Type B pancreatic cell (in vitro differentiated cells): ENCODE results near the gene IQSEC1. TPM values are rescaled to one million over a fixed set of nuclear protein-coding genes. Genes with fewer than 3 reads are reported as not detected.

Experiments
- DNase-seq: peaks from one replicate; pipeline ENCODE4 v3.0.0; 2021; ENCODE audit warnings: mixed read lengths; ENCODE audit not compliant: unreplicated experiment; ENCODE audit errors: extremely low spot score
- H3K27ac Mint-ChIP-seq: 2 replicates; pipeline ENCODE4 v1.8.0; 2021; ENCODE audit warnings: mild to moderate bottlenecking, mixed read lengths
- H3K27me3 Mint-ChIP-seq: 2 replicates; pipeline ENCODE4 v1.8.0; 2021; ENCODE audit warnings: mixed read lengths
- H3K36me3 Mint-ChIP-seq: 2 replicates; pipeline ENCODE4 v1.8.0; 2021; ENCODE audit warnings: mixed read lengths
- H3K4me1 Mint-ChIP-seq: one replicate; pipeline ENCODE4 v1.8.0; 2021; ENCODE audit warnings: mixed read lengths; ENCODE audit not compliant: unreplicated experiment
- H3K4me3 Mint-ChIP-seq: 2 replicates; pipeline ENCODE4 v1.8.0; 2021; ENCODE audit warnings: mild to moderate bottlenecking, mixed read lengths
- H3K9me3 Mint-ChIP-seq: 2 replicates; pipeline ENCODE4 v1.8.0; 2021; ENCODE audit warnings: mixed read lengths
- CTCF ChIP-seq: fragments of 200-600 bp; sonication (generic); conservative IDR thresholded peaks from 2 replicates; pipeline ENCODE4 v1.5.0; 2021; ENCODE audit warnings: antibody characterized with exemption, mild to moderate bottlenecking
- total RNA-seq: library from RNA; stranded (reverse); gene quantifications from 2 replicates; pipeline ENCODE4 v1.2.1, GENCODE V29; 2021; ENCODE audit warnings: low replicate concordance

IQSEC1 gene
- total RNA-seq, 1 donor from 2014 or later: 33.1 TPM

- H3K27ac Mint-ChIP-seq: no peak overlapping the region
- H3K9me3 Mint-ChIP-seq: no peaks in the 10 kb centered on the region
- peaks cover 64% of the 10 kb centered on the region for H3K27me3 Mint-ChIP-seq
- no peak overlapping the region for H3K4me3 Mint-ChIP-seq
- no peaks in the 10 kb centered on the region for H3K36me3 Mint-ChIP-seq
- H3K4me1 Mint-ChIP-seq: peaks cover 6% of the 10 kb centered on the region
- DNase-seq: no peak
- no peak for TF ChIP-seq CTCF
Observed at GRCh38 chr3:13077431-13078162, 4.4 kb upstream of the IQSEC1 start.

GRCh38 chr3:13075986-13076654 lies 2.9 kb upstream of the IQSEC1 start:
- Mint-ChIP-seq H3K27ac (no peak overlapping the region), H3K9me3 (no peaks in the 10 kb centered on the region), H3K27me3 (peaks cover 71% of the 10 kb centered on the region), H3K4me3 (no peak overlapping the region), H3K36me3 (no peaks in the 10 kb centered on the region), H3K4me1 (peaks cover 6% of the 10 kb centered on the region)
- no peak for TF ChIP-seq CTCF
- no peak for DNase-seq

GRCh38 chr3:13075318-13075717 lies 2.1 kb upstream of the IQSEC1 start:
- H3K4me1 Mint-ChIP-seq: peaks cover 6% of the 10 kb centered on the region
- peaks cover 76% of the 10 kb centered on the region for H3K27me3 Mint-ChIP-seq
- DNase-seq: no peak

GRCh38 chr3:13074006-13074375 lies 762 bp upstream of the IQSEC1 start:
- Mint-ChIP-seq H3K4me3 (no peak overlapping the region), H3K4me1 (no peaks in the 10 kb centered on the region), H3K27ac (no peak overlapping the region), H3K9me3 (no peaks in the 10 kb centered on the region), H3K36me3 (no peaks in the 10 kb centered on the region), H3K27me3 (peaks cover 69% of the 10 kb centered on the region)
- TF ChIP-seq CTCF: no peak
- DNase-seq: no peak

More at GRCh38 chr3:13075318-13075717, 2.1 kb upstream of the IQSEC1 start:
- TF ChIP-seq CTCF: no peak
- Mint-ChIP-seq H3K9me3 (no peaks in the 10 kb centered on the region), H3K27ac (no peak overlapping the region), H3K4me3 (no peak overlapping the region), H3K36me3 (no peaks in the 10 kb centered on the region)

- TF ChIP-seq CTCF: no peak
- Mint-ChIP-seq H3K4me1 (no peaks in the 10 kb centered on the region), H3K4me3 (peak overlapping the region; percentile 82), H3K36me3 (no peaks in the 10 kb centered on the region), H3K9me3 (no peaks in the 10 kb centered on the region), H3K27ac (no peak overlapping the region), H3K27me3 (peaks cover 62% of the 10 kb centered on the region)
- DNase-seq: no peak
Observed at GRCh38 chr3:13072600-13073325, 466 bp downstream of the IQSEC1 start.
